Measurements from ENCODE around the gene TNRC6B.

GRCh38 chr22:40147388-40148176, 30.1 kb upstream of the TNRC6B start:
- TF ChIP-seq CTCF (IDR thresholded peaks at IDR 0.05; ENCODE audit: low read length) (no peak), EZH2 (IDR thresholded peaks at IDR 0.05; ENCODE audit: borderline replicate concordance, low read length) (no peak)

Measured in OCI-LY1 (cell line).